ENCODE measurements around the gene GRAMD2B.

GRAMD2B gene

DNA sequence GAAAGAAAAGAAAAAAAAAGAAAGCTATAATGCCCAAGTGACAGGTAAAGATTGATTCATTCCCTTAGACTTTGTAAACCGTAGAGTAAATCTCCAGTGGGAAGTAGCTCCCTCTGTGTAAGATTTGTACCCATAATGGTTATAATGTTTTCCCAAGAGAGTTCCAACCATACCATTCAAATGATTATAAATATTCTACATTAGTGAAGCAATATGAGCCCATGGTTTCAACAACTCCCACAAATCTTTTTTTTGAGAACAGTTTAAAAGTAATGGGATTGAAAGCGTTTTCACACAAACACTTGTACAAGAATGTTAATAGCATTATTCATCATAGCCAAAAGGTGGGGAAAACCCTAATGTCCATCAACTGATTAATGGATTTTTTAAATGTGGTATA, 58.0 kb downstream of the GRAMD2B start:
- DNase-seq = no peak

DNA sequence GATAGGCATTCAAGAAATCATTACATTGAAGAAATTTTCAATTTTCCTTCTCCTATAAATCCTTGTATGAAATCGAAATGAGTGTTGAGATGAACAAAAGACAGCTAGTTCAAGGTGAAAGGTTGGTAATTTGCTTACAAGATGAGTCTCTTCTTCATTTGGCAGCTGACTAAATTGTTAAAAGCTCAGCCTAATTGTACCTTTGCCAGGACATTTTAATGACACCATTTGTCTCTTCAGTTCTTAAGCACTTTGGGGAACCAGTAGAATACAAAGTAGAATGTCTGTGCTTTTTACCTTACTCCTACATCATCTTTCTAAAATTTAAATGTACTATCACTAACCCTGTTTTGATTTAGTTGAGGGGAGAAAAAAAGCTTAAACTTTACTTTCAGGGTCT, 59.4 kb downstream of the GRAMD2B start:
- no peak for DNase-seq

DNA sequence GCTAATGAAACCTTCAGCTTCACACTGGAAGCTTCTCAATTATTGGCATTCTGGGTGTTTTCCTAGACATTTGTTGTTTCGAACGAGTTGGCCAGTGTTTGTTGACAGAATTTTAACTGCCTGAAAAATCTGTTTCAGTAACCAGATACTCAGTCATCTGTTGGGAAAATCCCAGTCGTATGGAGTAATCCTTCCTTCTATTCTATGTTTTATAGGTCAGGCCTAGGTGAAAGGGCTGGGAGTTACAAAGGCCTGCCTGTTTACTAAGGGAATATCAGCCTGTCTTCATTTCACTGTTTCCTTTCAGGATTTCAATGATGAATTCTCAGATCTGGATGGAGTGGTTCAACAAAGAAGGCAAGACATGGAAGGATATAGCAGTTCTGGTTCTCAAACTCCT, 59.9 kb downstream of the GRAMD2B start:
- no peak for DNase-seq

DNA sequence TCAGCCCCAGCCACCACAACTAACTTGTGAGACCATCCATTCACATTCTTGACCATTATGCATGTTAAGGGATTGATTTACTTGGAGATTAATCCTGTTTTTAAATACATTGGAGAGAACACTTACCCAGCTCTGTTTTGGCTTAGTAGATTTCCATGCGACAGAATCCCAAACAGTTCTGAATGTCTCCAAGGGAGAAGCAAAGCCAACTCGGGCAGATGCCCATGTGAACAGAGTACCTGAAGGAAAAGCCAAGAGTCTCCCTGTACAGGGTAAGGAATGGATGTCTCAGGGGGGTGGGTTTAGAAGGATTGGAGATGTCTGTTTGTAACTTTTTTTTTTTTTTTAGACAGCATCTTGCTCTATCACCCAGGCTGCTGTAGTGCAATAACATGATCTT, 61.0 kb downstream of the GRAMD2B start:
- DNase-seq = no peak

DNA sequence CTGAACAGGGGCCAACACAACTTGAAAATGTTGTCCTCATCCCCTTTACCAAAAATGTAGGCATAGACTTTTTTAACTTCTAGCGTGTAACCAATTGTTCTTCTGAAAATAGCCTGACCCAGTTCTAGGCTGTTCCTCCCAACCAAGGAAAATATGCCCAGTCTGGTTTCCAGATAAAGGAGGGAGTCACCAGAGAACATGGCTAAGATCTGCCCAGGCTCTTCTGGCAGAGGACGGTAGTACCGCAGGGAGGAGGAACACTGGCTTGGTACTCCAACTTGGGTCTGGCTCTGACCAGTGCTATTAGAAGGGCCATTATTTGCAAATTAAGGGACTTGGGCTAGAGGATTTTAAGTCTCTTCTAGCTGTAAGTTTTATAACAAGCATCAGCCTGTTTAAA, 63.1 kb downstream of the GRAMD2B start:
- no peak for DNase-seq

DNA sequence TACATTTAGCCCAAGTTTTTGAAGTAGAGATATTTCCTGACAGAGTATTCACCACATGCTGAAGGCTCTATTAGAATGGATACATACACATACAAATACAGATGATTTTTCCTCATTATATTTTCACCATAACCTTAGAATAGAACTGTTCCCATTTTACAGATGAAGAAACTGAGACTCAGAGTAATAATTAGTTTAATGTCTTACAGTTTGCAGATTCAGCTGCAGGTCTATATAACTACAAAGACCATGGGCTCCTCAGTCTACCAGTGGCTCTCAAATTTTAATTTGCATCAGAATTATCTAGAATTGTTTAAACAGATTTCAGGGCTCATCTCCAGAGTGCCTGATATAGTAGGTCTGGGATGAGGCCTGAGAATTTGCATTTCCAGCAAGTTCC, 64.4 kb downstream of the GRAMD2B start:
- no peak for DNase-seq

DNA sequence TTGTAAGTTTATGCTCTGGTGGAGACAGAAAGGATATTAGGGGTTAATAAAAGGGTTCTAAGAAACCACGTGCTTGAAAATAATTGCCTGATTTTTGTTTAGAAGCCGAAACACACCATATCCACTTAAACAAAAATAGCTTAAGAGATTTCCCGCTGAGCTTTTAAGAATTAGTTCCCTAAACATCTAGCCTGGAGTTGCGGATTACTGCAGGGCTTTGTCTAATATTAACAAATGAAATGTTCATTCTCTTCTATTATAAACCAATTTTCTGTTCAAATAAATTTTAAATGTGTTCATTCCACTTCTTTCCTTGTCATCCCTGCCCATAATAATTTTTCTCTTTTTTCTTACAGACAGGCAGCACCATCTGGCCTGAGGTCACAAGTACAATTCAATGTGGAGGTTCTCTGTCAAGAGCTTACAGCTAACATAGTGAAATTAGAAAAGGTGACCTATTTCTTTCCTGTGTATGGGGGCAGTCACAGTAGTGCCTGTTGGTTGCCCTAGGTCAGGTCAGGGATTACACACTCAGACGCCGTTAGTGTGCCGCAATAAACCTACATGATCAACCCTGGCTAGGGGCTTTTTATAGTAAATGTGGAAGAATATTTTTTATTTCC, 65.3 kb downstream of the GRAMD2B start:
- no peak for DNase-seq

DNA sequence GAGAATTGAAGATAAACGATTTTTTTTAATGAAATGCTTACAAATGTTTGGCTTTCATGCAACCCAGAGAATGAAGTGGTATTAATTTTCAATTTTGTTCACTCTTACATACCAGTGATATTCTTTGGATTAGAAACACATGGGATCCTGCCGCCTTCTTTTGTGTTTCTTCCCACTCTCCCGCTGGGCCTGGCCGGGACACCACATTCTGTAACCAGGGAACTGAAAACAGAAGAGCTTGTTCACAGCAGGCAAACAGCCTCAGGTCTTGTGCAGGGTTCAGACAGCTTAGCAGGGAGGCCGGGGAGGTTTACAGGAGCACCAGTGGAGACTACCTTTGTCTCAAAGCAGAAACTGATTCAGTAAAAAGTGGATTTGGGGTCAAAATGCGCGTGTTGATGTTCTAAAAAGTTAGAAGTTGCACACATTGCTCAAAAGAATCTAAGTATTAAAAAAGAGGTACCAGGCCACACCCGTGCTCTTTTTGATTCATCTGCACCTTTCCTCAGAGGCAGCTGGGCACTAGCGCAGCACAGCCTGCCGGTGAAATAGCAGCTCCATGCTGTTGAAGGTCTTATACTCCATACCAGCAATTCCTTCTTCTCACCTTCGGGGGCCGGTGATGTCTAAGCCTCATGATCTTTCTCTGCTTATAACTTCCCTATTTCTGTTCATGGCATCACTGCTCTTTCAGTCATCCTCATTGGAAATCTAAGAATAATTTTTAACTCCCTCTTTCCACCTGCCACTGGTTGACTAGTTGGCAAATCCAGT, 67.1 kb downstream of the GRAMD2B start:
- DNase-seq = no peak

DNA sequence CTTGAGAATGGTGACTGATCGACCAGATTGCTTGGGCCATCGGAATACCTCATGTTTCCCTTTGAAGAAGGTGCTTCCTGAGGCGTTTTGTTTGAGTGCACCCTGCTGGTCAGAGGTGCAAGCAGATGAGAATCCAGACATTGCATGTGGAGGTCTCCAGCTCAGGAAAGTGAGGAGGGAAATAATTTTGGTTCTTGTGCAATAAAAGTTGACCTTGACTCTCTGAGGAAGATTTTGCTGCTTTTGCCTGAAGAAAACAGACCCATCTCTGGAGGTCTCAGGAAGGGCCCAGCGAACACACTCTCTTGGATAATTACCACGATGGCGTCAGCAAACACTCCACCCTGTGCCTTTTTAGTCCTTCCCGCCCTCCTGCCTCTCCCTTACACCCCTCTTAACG, 69.7 kb downstream of the GRAMD2B start:
- no peak for DNase-seq

DNA sequence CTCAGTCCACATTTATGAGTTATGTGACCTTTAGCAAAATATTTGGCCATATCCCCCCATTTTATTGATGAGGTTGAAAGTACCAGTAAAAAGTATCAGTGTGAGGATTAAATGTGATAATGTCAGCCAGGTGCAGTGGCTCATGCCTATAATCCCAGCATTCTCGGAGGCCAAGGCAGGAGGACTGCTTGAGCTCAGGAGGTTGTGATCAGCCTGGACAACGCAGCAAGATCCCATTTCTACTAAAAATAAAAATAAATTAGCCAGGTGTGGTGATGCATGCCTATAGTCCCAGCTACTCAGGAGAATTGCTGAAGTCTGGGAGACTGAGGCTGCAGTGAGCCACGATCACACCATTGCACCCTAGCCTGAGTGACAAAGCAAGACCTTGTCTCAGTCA, 71.2 kb downstream of the GRAMD2B start:
- DNase-seq = no peak

DNA sequence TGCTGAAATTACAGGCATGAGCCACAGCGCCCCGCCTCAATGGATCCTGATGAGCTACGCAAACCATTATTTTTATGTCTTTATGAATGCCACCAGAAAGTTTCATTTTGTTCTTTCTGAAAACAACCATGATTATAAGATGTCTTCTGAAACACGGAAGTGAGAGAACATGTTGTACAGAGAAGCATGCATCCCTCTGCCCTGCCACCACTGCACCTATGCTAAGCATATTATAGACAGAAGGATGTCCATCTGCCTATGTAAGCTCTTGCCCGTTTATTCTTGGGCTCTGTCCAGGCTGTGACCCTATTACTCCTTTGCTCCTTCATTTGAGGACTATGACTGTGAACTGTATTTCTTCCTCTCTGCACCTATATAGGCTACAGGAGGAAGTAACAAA, 74.3 kb downstream of the GRAMD2B start:
- DNase-seq = no peak

DNA sequence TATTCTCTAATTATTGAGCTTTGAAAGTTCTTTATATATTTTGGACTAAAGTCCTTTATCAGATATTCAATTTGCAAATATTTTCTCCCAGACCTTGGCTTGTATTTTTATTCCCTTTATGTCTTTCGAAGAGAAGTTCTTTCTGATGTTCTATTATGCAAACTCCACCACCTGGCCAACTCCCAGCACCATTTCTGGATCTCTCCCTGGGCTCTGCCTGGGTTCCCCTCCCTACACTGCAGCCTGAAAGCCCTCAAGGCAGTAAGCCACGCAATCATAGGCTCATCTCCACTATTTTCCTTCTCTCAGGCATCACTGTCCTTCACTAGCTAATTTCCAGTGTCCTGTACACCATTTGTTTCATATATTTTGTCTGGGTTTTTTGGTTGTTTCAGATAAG, 76.1 kb downstream of the GRAMD2B start:
- no peak for DNase-seq

DNA sequence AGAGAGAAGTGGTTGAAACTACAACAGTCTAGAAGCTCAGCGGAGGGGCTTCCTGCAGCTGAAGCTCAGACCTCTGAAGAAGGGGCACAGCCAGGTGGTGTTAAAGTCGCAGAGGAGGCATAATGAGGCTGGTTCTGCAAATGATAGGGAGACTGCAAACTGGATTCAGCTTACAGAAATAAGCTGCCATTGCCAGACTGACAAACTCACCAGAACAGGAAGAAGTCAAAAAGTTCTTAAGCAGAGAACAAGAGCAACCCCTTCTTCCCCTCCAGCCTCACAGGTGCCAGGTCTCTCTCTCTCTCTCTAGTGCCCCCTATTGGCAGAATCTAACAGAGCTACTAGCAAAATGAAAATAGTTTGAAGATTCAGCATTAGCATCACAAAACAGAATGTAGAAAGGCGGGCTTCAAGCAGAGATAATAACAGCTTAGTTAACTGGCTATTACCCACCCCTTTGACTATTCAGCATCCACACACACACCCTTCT, 76.7 kb downstream of the GRAMD2B start:
- peak; percentile 13 for DNase-seq

DNA sequence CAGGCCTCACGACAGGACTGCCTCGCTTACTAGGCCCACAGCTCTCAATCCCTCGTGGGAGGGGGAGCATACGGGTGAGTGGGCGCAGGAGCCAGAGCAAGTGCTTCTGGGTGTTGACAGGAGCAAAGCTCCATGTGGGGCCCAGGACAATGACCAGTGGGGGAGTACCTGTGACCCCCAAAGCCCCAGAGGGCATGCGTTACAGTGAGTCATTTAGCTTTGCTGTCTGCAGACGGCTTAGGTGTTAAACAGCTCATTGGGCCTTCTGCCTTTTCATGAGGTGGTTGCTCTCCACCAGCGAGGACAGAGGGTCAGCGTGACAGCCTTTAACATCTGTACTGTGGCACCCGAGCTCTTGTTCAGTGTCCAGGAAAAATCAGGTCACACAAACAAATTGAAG, 78.2 kb downstream of the GRAMD2B start:
- DNase-seq = no peak

DNA sequence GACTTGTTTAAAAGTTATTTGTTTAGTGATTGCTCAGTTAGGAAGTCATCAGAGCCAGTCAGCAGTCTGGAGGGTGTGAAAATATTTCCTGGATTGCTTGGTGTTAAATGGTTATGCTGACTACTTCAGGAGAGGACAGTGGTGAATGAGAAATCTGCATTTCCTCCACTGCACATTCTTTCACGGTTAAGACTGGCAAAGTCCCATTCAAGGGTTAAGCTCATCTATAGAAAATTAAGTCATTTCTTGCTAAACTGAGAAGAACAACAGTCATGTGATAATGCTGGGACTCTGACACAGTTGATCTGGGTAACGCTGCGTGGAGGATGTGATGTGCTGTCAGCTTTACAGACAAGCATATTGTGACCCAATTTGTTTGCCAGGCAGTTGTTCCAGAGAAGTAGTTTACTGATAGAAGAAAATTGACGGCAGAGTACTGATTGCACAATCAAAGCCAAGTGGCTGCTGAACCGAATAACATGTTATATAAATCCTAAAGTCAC, 80.4 kb downstream of the GRAMD2B start:
- DNase-seq = peak; percentile 13

DNA sequence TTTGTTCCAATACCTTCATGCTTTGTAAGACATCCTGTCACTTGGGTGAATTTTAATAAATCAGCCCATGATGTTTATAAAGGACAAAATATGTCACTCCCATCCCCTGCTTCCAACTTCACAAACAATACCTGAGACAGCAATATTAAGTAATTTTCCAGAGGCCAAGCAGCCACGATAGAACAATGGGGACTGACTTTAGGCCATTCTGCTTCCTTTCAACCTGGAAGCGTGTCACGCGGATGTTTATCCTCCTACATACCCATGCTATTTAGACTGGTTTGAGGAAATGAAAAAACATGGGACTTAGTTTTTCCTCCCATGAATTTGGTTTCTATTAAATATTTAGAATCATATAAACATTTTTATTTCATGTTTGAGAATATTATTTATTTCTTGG, 82.9 kb downstream of the GRAMD2B start:
- no peak for DNase-seq

DNA sequence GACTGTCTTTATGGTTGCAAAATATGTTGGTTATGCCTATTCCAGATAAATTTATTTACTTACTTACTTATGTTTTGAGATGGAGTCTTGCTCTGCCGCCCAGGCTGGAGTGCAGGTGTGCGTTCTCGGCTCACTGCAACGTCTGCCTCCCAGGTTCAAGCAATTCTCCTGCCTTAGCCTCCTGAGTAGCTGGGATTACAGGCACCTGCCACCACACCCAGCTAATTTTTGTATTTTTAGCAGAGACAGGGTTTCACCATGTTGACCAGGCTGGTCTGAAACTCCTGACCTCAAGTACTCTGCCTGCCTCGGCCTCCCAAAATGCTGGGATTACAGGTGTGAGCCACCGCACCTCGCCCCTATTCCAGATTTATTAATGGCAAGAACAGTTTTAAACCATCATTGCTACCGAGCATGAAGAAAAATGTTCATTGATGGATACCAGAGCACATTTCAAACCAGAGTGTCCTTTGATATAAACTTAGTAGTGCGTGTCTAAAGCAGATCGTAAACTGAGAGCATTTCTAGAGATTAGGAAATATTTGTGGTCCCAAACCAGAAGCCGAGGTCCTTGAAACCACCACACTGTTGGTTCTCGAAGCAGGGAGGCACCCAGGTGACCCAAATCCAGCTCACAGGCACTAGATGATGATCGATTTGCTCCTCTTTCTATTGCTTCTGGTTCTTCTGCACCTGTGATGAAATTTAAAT, 85.2 kb downstream of the GRAMD2B start:
- DNase-seq = peak; percentile 10

DNA sequence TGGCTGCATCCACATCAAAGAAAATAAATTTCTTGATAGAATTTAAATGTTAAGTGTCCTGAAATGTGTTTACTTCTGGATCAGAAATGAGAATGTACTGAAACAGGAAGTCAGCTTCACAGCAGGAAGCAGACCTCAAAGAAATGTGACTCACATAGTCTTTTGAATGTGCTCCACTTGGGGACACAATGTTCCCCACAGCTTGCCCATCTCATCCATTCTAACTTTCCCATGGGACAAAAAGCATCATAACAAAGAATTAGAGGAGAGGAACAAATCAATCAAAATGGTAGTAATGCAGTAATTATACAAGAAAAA, 85.7 kb downstream of the GRAMD2B start:
- no peak for DNase-seq

DNA sequence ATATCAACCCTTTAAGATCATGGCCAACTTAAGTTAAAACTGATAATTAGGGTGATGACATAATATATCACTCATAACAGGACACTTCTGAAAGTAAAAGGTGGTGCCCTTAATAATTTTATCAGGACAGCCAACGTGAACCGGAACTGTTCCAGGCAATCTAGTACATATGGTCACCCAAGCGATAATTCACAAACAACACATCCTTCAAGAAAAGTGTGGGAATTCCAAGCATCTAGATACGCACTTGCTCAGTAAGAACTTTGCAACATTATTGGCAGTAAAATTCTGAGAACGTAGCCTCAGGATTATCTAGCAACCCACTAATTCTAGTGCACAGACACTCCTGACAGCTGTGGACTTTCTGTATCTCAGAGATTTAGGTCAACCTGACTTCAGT, 86.1 kb downstream of the GRAMD2B start:
- no peak for DNase-seq

DNA sequence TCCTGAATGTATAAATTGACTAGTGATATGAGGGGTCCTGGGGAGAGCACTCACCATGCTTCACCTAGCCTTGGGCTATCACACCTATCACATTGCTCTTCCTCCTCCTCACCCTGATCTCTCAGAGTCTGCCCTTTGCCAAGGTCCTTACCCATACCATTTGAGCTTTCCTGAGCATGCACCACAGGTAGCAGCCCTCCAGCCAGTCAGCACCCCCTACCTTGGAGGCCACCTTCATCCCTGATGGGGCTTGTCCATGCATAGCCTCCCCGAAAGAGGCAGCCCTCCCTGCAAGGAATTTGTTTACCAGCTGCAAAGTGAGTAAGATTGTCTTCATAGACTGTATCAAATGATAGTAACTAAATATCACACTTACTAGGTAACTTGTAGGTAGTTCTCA, 88.8 kb downstream of the GRAMD2B start:
- DNase-seq = no peak

DNA sequence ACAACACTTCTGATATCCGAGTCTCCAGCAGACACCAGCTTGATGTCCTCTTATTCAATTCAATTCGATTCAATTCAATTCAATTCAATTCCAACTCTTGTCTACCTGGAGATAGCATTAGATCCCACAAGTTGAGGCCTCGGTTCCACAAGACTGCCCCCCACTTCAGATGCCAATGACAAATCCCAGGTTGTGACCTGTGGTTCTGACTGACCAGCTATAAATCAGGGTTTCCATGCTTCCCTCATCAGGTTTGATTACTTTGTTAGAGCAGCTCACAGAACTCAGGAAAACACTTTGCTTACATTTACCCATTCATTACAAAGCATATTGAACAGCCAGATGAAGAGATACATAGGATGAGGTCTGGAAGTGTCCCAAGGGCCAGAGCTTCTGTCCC, 89.2 kb downstream of the GRAMD2B start:
- DNase-seq = no peak

DNA sequence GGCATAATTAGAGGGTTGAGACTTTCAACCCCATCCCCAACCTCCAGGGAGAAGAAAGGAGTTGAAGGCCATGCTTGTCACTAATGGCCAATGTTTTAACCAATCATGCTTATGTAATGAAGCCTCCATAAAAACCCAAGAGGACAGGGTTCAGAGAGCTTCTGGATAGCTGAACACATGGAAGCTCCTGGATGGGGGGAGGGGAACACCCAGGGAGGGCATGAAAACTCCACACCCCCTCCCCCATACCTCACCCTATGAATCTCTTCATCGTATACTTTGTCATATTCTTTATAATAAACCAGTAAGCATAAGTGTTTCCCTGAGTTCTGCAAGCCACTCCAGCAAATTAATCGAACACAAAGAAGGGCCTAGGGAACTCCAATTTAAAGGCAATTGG, 90.1 kb downstream of the GRAMD2B start:
- no peak for DNase-seq

DNA sequence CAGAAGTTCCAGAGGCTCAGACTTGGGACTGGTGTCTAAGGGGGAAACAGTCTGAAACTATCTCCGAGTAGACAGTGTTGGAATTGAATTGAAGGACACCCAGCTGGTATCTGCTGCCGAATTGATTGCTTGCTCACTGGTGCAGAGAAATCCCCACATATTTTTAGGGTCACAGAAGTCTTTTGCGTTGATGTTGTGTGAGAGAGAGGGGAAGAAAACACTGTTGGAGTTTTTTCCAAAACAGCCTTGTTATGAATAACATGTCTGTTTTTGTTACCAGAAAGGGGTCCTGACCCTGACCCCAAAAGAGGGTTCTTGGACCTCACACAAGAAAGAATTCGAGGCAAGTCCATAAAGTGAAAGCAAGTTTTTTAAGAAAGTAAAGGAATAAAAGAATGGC, 90.5 kb downstream of the GRAMD2B start:
- DNase-seq = no peak

DNA sequence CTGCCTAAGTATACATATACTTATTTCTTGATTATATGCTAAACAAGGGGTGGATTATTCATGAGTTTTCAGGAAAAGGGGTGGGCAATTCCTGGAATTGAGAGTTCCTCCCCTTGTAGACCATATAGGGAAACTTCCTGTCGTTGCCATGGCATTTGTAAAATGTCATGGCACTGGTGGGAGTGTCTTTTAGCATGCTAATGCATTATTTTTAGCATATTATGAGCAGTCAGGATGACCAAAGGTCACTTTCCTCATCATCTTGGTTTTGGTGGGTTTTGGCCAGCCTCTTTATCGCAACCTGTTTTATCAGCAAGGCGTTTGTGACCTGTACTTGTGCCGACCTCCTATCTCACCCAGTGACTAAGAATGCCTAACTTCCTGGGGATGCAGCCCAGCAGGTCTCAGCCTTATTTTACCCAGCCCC, 90.9 kb downstream of the GRAMD2B start:
- no peak for DNase-seq

Measured in activated CD4-positive, alpha-beta T cell treated with anti-CD3 and anti-CD28 coated beads for 48 hours (primary cell).